Measurements from ENCODE around the gene ECPAS. TPM values are rescaled to one million over a fixed set of nuclear protein-coding genes. Genes with fewer than 3 reads are reported as not detected.
"Not testable (repeated sequence)": the region's sequence is repeated elsewhere in the genome, so short reads cannot be mapped to it uniquely, and the experiment has no call there.

The ECPAS gene
- total RNA-seq, 3 donors from 2014 or later (not counting 1 experiment from before 2014, with no cell fraction given) = 58.0 to 73.6 (median 70.7) TPM

DNA sequence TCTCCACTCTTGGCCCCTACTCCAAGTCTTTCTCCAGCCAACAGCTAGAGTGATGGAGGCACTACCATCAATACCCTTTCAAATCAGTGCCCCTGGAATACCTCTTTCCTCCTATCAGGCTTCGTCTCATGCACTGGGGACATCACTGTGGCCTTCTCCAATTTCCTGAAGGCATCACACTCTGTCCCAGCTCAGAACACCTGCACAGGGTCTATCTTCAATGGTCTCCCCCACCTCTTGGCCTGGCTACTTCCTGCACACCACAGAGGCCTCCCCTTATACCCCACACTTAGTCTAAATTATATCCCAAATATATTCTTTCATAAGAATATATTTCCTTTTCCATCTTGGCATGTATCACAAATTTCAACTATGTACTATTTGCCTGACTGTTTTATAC is 34.5 kb downstream of the ECPAS start:
- Histone ChIP-seq H3K27me3 (ENCODE audit: control insufficient read depth, insufficient read depth, low read length) (no peaks in the 10 kb centered on the region), H3K4me3 (ENCODE audit: low read length) (no peak overlapping the region), H3K4me1 (ENCODE audit: control insufficient read depth, insufficient read depth, low read length) (no peaks in the 10 kb centered on the region), H3K9me3 (ENCODE audit: control insufficient read depth, insufficient read depth, low read length) (no peaks in the 10 kb centered on the region), H3K36me3 (ENCODE audit: control insufficient read depth, insufficient read depth, low read length) (peaks cover 8% of the 10 kb centered on the region), H3K27ac (ENCODE audit: low read length) (no peak overlapping the region)
- no peak overlapping the region for H3K4me3 Mint-ChIP-seq
- peaks cover 20 to 25% of the 10 kb centered on the region in 2 donors for H3K4me1 Mint-ChIP-seq
- intact Hi-C loops (cut with micrococcal nuclease) = no loop called here
- no peaks in the 10 kb centered on the region for H3K36me3 Mint-ChIP-seq
- TF ChIP-seq CTCF (IDR thresholded peaks at IDR 0.05) = no peak
- DNase-seq = no peak
- no peaks in the 10 kb centered on the region for H3K27me3 Mint-ChIP-seq (ENCODE audit: low read depth in 2 of 2)
- WGBS (ENCODE audit: insufficient coverage) = 86% methylated on average over 1 of the region's 1 CpG
- no peaks in the 10 kb centered on the region for H3K9me3 Mint-ChIP-seq
- peak overlapping the region in 1 of 2 donors; percentile 40 for H3K27ac Mint-ChIP-seq
- no peak for ATAC-seq

DNA sequence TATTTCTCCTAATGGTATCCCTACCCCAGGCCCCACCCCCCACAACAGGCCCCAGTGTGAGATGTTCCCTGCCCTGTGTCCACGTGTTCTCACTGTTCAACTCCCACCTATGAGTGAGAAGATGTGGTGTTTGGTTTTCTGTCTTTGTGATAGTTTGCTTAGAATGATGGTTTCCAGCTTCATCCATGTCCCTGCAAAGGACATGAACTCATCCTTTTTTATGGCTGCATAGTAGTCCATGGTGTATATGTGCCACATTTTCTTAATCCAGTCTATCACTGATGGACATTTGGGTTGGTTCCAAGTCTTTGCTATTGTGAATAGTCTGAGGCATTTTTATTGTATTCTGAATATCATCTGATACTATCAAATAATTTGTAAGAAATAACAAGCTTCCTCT is 38.4 kb downstream of the ECPAS start:
- H3K27ac ChIP-seq (ENCODE audit: low read length); H3K4me1 Mint-ChIP-seq; H3K27ac Mint-ChIP-seq; H3K9me3 Mint-ChIP-seq; H3K27me3 ChIP-seq (ENCODE audit: control insufficient read depth, insufficient read depth, low read length); H3K4me3 Mint-ChIP-seq; ATAC-seq; intact Hi-C loops (cut with micrococcal nuclease); H3K27me3 Mint-ChIP-seq (ENCODE audit: low read depth in 2 of 2); DNase-seq; H3K36me3 Mint-ChIP-seq; H3K4me1 ChIP-seq (ENCODE audit: control insufficient read depth, insufficient read depth, low read length); H3K9me3 ChIP-seq (ENCODE audit: control insufficient read depth, insufficient read depth, low read length); H3K4me3 ChIP-seq (ENCODE audit: low read length): not testable (repeated sequence)
- peaks cover 20% of the 10 kb centered on the region for H3K36me3 ChIP-seq (ENCODE audit: control insufficient read depth, insufficient read depth, low read length)
- WGBS (ENCODE audit: insufficient coverage) = no CpG with 5 or more reads among the region's 1 CpG

DNA sequence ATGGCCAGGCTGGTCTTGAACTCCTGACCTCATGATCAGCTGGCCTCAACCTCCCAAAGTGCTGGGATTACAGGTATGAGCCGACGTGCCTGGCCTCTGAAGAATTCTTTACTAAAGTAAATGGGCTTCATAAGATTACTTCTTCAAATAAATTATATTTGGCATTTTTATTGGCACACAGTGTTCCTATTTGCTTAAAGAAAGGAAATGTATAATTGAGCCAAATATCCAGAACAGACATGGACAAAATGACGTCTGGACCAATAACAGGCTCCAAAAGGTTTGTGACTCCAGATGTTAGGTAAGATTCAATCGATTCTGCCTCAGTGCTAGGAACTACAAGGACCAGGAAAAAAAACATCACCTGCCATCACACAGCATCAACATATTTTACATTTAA is 40.7 kb downstream of the ECPAS start:
- no peak overlapping the region for H3K4me3 Mint-ChIP-seq
- H3K36me3 ChIP-seq (ENCODE audit: control insufficient read depth, insufficient read depth, low read length) = peaks cover 34% of the 10 kb centered on the region

GRCh38 chr9:111442360-111443027 is 41.7 kb downstream of the ECPAS start:
- Histone ChIP-seq H3K4me1 (ENCODE audit: control insufficient read depth, insufficient read depth, low read length) (no peaks in the 10 kb centered on the region), H3K4me3 (ENCODE audit: low read length) (no peak overlapping the region), H3K9me3 (ENCODE audit: control insufficient read depth, insufficient read depth, low read length) (no peaks in the 10 kb centered on the region), H3K36me3 (ENCODE audit: control insufficient read depth, insufficient read depth, low read length) (peaks cover 37% of the 10 kb centered on the region), H3K27ac (ENCODE audit: low read length) (no peak overlapping the region), H3K27me3 (ENCODE audit: control insufficient read depth, insufficient read depth, low read length) (no peaks in the 10 kb centered on the region)
- Mint-ChIP-seq H3K9me3 (no peaks in the 10 kb centered on the region), H3K4me1 (no peaks in the 10 kb centered on the region), H3K36me3 (peaks cover 7% of the 10 kb centered on the region), H3K27me3 (ENCODE audit: low read depth in 2 of 2) (no peaks in the 10 kb centered on the region), H3K27ac (no peak overlapping the region), H3K4me3 (no peak overlapping the region)
- DNase-seq (no peak), ATAC-seq (no peak)
- intact Hi-C loops (cut with micrococcal nuclease) = no loop called here
- 100% methylated on average over 1 of the region's 4 CpGs for WGBS (ENCODE audit: insufficient coverage)
- no peak for TF ChIP-seq CTCF (IDR thresholded peaks at IDR 0.05)

More for the DNA sequence above, 40.7 kb downstream of the ECPAS start:
- H3K36me3 Mint-ChIP-seq = peaks cover 7% of the 10 kb centered on the region
- TF ChIP-seq CTCF (IDR thresholded peaks at IDR 0.05) = no peak
- intact Hi-C loops (cut with micrococcal nuclease) = no loop called here
- Histone ChIP-seq H3K9me3 (ENCODE audit: control insufficient read depth, insufficient read depth, low read length) (no peaks in the 10 kb centered on the region), H3K4me3 (ENCODE audit: low read length) (no peak overlapping the region), H3K4me1 (ENCODE audit: control insufficient read depth, insufficient read depth, low read length) (no peaks in the 10 kb centered on the region), H3K27ac (ENCODE audit: low read length) (no peak overlapping the region), H3K27me3 (ENCODE audit: control insufficient read depth, insufficient read depth, low read length) (no peaks in the 10 kb centered on the region)
- 97% methylated on average over 2 of the region's 4 CpGs for WGBS (ENCODE audit: insufficient coverage)
- no peak overlapping the region for H3K27ac Mint-ChIP-seq
- no peaks in the 10 kb centered on the region for H3K9me3 Mint-ChIP-seq
- no peak for DNase-seq
- no peak for ATAC-seq
- no peaks in the 10 kb centered on the region for H3K4me1 Mint-ChIP-seq
- H3K27me3 Mint-ChIP-seq (ENCODE audit: low read depth in 2 of 2) = no peaks in the 10 kb centered on the region

All from natural killer cell (primary cell).